Testis (tissue), 2 donors: ENCODE measurements around the gene AGAP1.

Experiments
- CTCF ChIP-seq, 3 experiments: fragments of 450-650 bp in 2 of 3; fragments of 200-600 bp in 1 of 3; sonication (generic) in 1 of 3; IDR thresholded peaks; one replicate each; pipeline ENCODE4 v1.5.1; 2016 to 2019; ENCODE audit warnings: antibody characterized with exemption in 3 of 3, mild to moderate bottlenecking in 2 of 3, moderate library complexity in 1 of 3
- POLR2A ChIP-seq: fragments of 450-650 bp; IDR thresholded peaks from one replicate; pipeline ENCODE4 v1.6.1; 2017; ENCODE audit warnings: antibody characterized with exemption, mild to moderate bottlenecking, moderate library complexity

GRCh38 chr2:236090027-236090382 is 596.2 kb downstream of the AGAP1 start:
- TF ChIP-seq CTCF (IDR thresholded peaks at IDR 0.05), result no peak
- no peak for TF ChIP-seq POLR2A
